ENCODE measurements around the gene CPNE2. TPM values are rescaled to one million over a fixed set of nuclear protein-coding genes. Genes with fewer than 3 reads are reported as not detected.

CPNE2 gene
- polyA plus RNA-seq, 3 donors from 2014 or later = 2.4 to 10.8 (median 5.8) TPM

DNA sequence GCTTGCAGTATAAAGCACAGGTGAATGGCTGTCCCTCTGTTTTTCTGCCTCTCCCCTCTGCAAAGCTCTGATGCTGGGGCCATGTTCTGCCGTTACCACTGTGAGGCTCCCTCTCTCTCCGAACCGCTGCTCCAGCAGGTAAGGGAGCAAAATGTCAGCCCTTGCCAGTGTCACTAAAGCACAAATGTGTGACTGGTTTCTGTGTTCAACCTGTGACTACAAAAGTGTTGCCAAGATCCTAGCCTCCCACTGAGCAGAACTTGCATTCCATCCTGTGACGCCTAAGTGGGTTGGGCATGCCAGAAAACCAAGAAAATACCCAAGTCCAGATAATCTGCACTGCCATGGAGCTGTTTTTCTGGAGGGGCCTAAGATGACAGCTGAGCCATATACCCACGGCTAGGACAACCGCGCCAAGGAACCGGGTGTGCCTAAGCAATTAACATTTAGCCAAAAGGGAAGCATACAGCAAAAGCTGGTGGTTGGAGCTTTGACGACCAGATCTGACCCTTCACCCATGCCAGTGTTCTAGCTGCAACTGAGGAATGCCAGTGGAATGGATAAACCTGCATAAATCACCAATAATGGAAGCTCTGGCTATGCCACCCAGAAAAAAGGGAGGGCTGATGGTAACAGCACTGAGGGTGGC is 58.4 kb downstream of the CPNE2 start:
- Mint-ChIP-seq H3K36me3 (peaks cover 16 to 33% (median 26%) of the 10 kb centered on the region in 3 donors), H3K4me3 (no peak overlapping the region), H3K4me1 (peaks cover 8 to 13% of the 10 kb centered on the region in 2 donors), H3K27me3 (ENCODE audit: low read depth in 3 of 3) (peaks cover 0 to 2% (median 0%) of the 10 kb centered on the region in 3 donors), H3K9me3 (no peaks in the 10 kb centered on the region), H3K27ac (no peak overlapping the region)
- DNase-seq = no peak

DNA sequence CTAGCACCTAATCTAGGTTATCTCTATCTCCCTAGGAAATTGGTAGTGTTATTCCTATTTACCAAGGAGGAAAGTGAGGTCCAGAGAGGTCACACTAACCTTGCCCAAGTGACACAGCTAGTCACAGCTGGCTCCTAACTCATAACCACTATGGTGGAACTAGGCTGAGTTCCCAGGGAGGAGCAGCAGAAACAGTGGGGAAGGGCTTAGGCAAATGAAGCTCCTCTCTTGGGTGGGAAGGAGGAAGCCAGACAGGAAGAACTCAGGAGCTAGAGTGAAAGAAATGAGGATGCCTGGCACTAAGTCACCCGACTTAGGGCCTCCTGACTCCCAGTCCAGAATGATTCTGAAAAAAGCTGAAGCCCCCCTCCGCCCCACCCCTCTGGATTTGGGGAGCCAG is 59.0 kb downstream of the CPNE2 start:
- no peak for DNase-seq
- Mint-ChIP-seq H3K4me3 (no peak overlapping the region), H3K27me3 (ENCODE audit: low read depth in 3 of 3) (peaks cover 0 to 2% (median 0%) of the 10 kb centered on the region in 3 donors), H3K27ac (no peak overlapping the region), H3K36me3 (peaks cover 19 to 38% (median 28%) of the 10 kb centered on the region in 3 donors), H3K4me1 (peaks cover 8 to 13% of the 10 kb centered on the region in 2 donors), H3K9me3 (no peaks in the 10 kb centered on the region)

DNA sequence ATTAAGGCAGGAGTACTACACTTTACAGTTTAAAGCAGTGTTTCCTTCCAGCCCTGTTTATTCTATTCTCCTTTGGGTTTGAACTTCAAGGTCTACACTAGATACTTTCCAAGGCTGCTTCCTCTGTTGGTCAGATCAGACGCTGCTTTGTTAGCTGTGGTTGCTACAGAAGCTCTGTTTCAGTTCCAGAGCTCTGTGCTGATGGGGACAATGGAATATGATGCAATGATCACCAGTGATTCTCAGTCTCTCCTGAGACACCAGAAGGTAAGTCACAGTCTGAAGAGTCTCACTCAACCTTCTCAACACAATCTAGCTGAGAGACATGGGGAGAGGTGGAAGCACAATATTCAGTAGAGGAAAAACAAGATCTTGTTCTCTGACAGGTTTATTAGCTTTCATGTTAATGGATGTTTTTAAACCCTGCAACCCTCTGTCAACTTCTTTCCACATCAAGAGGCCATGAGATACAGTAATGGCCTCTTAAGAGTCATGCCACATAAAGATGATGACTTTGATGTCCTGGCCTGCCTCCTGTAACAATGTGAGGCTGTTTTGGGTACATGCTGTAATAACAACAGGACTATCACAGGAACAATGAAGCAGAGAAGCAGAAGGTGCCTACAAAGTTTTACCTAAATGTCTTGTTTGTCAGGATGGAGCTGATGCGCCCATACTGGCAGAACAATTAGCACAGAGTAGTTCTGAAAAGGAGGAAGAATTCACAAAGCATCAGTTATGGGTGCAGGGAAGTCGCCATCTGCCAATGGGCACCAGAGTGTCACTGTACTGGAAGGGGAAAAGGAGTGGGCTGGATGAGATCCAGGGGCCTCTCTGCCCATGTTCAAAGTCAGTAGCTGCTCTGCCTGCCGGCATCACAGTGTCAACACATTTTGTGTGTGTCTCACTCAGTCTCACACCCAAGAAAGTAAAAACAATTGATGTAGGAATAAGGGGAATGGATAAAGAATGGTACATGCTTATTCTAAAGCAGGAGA is 60.0 kb downstream of the CPNE2 start:
- Mint-ChIP-seq H3K4me1 (peaks cover 6 to 13% of the 10 kb centered on the region in 2 donors), H3K4me3 (no peak overlapping the region), H3K9me3 (no peaks in the 10 kb centered on the region), H3K27me3 (ENCODE audit: low read depth in 3 of 3) (peaks cover 0 to 2% (median 0%) of the 10 kb centered on the region in 3 donors), H3K27ac (peak overlapping the region in 3 of 6 donors; percentile 22 to 55 (median 26)), H3K36me3 (peaks cover 26 to 49% (median 34%) of the 10 kb centered on the region in 3 donors)
- no peak for DNase-seq

DNA sequence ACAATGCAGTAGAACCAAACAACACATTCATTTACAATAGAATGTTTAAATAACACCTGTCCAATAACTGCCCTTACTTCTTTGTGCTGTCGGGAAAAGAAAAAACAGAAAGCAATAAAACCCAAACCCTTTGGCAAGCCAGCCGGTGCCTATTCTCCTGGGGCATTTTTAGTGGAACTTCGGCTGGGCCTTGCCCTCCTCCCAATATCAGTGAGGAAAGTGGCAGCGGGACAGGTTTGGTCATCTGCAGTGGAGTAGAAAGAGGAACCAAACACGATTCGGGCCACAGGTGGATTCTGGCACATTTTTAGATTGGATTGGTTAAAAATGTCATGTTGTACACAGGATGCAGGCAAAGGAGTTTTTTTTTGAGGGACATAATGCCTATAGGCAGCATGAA is 61.5 kb downstream of the CPNE2 start:
- Mint-ChIP-seq H3K27ac (no peak overlapping the region), H3K4me1 (no peaks in the 10 kb centered on the region), H3K4me3 (no peak overlapping the region), H3K36me3 (peaks cover 30 to 52% (median 41%) of the 10 kb centered on the region in 3 donors), H3K9me3 (no peaks in the 10 kb centered on the region), H3K27me3 (ENCODE audit: low read depth in 3 of 3) (no peaks in the 10 kb centered on the region)
- no peak for DNase-seq

DNA sequence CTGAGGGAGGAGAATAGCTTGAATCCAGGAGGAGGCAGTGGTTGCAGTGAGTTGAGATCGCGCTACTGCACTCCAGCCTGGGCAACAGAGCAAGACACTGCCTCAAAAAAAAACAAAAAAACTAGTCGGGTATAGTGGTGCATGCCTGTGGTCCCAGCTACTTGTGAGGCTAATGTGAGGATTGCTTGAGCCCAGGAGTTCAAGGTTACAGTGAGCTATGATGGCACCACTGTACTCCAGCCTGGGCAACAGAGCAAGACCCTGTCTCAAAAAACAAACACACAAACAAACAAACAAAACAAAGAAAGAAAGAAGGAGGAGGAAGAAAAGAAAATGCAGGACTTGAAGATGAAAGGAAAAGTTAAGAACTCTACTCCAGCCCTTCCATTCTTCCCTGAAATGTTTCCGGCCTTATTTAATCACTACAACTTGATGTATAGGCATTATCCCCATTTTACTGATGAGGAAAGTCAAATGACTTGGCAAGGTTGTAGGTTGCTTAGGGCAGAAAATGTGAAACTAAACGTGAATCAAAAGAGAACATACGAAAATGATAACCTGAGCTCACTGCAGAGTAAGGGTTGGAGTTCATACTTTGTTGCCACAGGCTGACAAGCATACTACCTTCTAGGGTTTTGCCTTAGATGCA is 63.4 kb downstream of the CPNE2 start:
- Mint-ChIP-seq H3K4me1 (peaks cover 0 to 6% of the 10 kb centered on the region in 2 donors), H3K9me3 (no peaks in the 10 kb centered on the region), H3K27me3 (ENCODE audit: low read depth in 3 of 3) (no peaks in the 10 kb centered on the region), H3K4me3 (no peak overlapping the region), H3K36me3 (peaks cover 42 to 66% (median 50%) of the 10 kb centered on the region in 3 donors), H3K27ac (no peak overlapping the region)
- no peak for DNase-seq

DNA sequence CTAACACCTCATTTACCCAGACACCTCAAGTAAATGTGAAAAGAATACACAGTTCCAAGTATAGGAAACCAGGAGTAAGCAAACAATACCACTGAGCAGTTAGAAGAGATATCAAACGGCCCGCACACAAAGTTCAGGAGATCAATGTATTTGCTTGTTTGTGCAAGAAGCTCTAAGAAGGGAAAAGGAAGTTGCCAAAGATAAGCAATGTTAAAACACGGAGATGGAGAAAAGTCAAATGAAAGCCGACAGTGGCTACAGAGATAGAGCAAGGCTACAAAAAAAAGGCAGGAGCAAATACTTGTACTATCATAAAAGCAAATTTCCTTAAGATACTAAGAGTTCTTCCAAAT is 63.9 kb downstream of the CPNE2 start:
- Mint-ChIP-seq H3K9me3 (no peaks in the 10 kb centered on the region), H3K36me3 (peaks cover 42 to 69% (median 50%) of the 10 kb centered on the region in 3 donors), H3K27me3 (ENCODE audit: low read depth in 3 of 3) (no peaks in the 10 kb centered on the region), H3K4me3 (no peak overlapping the region), H3K4me1 (peaks cover 0 to 6% of the 10 kb centered on the region in 2 donors), H3K27ac (no peak overlapping the region)
- no peak for DNase-seq

DNA sequence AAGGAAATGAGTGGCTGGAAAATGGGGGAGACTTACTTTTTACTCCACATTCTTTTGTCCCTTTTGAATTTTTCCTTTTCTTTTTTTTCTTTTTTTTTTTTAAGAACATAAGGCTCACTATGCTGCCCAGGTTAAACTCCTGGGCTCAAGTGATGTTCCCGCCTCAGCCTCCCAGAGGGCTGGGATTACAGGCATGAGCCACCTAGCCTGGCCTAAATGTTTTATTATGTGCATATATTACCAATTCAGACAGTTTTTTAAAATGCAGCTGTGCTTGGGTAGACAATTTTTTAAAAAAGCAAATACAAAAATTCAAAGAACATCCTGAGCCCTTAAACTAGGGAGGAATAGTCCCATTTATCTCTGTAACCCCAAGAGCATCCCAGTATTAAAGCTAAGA is 65.2 kb downstream of the CPNE2 start:
- Mint-ChIP-seq H3K36me3 (peaks cover 37 to 62% (median 45%) of the 10 kb centered on the region in 3 donors), H3K27ac (no peak overlapping the region), H3K27me3 (ENCODE audit: low read depth in 3 of 3) (no peaks in the 10 kb centered on the region), H3K9me3 (no peaks in the 10 kb centered on the region), H3K4me1 (peaks cover 0 to 6% of the 10 kb centered on the region in 2 donors), H3K4me3 (no peak overlapping the region)
- DNase-seq = no peak

DNA sequence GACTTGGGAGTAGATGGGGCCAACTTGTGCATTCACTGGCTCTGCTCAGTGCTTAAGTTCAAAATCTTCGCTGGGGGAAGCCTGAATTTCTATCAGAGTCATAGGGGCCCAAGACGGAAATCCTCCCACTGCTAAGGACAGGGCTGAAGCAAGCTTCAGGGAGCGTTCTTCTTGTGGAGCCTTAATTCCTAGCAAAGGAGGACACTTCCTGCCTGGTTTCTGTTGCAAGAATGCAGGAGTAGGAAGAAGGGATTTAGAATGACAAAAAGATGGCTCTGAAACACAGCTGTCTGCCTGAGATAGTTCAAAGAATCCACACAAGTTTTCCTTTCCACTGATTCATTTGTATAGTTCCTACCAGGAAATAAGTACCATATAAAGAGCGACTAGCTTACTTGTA is 67.1 kb downstream of the CPNE2 start:
- DNase-seq = no peak
- H3K4me3 Mint-ChIP-seq = no peak overlapping the region
- H3K9me3 Mint-ChIP-seq = no peaks in the 10 kb centered on the region
- peaks cover 32 to 52% (median 32%) of the 10 kb centered on the region in 3 donors for H3K36me3 Mint-ChIP-seq
- H3K4me1 Mint-ChIP-seq = peaks cover 0 to 6% of the 10 kb centered on the region in 2 donors
- H3K27me3 Mint-ChIP-seq (ENCODE audit: low read depth in 3 of 3) = no peaks in the 10 kb centered on the region
- H3K27ac Mint-ChIP-seq = no peak overlapping the region

DNA sequence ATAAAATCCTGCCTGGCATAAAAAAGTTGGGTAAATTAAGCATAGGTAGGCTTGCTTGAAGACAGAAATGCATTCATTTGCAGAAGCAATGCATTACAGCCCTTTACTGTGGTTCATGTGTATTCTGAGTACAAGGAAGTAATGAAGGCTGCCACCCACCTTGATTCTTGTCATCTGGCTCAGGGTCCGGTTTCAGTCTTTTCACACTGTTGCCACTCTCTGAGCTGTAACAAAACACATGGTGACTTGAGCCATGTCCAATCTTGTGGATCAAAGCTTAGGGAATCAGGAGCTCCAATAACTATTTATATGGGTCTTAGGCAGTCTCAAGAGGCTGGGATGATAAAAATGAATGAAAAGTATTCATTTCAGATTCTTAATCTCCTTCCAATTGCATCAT is 71.5 kb downstream of the CPNE2 start:
- H3K27ac Mint-ChIP-seq = peak overlapping the region in 1 of 6 donors; percentile 19
- H3K4me1 Mint-ChIP-seq = peaks cover 2 to 12% of the 10 kb centered on the region in 2 donors
- no peaks in the 10 kb centered on the region for H3K9me3 Mint-ChIP-seq
- H3K36me3 Mint-ChIP-seq = peaks cover 22 to 40% (median 24%) of the 10 kb centered on the region in 3 donors
- no peak for DNase-seq
- no peak overlapping the region for H3K4me3 Mint-ChIP-seq
- H3K27me3 Mint-ChIP-seq (ENCODE audit: low read depth in 3 of 3) = no peaks in the 10 kb centered on the region

DNA sequence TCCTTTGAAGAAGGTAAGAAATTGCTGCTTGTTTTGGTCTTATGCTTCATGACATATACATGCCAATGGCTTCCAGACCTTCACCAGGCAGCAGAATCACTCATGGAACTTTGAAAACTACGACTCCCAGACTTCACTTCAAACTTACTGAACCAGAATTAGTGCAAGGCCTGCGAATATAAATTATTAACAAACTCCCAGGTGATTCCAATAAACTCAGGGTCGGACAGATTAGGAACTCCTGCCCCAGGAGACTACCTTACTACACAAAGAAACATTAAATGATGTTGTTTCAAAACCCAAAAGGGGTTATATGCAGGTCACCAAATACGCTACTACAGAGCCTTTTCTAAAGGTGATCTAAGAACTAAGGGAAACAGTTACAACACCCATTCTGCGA is 73.1 kb downstream of the CPNE2 start:
- no peak overlapping the region for H3K4me3 Mint-ChIP-seq
- peaks cover 2 to 6% of the 10 kb centered on the region in 2 donors for H3K4me1 Mint-ChIP-seq
- no peaks in the 10 kb centered on the region for H3K27me3 Mint-ChIP-seq (ENCODE audit: low read depth in 3 of 3)
- no peak overlapping the region for H3K27ac Mint-ChIP-seq
- peaks cover 17 to 40% (median 18%) of the 10 kb centered on the region in 3 donors for H3K36me3 Mint-ChIP-seq
- DNase-seq = no peak
- H3K9me3 Mint-ChIP-seq = no peaks in the 10 kb centered on the region

DNA sequence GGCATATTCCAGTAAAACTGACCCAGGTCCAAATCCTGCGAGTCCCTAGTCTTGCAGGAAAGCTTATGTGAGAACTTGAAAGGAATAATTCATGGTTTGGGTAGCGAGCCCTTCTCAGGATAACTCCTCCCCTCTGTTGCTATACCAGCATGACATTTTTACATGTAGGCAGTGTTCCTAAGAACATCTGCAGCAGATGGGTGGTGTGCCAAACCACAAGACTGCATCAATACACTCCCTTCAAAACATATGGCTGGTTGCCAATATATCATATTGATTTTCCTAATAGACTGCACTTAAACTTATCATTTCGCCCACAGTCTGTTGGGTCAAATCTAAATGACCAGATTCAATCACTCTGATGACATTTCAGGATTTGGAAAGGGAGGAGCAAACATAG is 73.6 kb downstream of the CPNE2 start:
- Mint-ChIP-seq H3K4me1 (peaks cover 2 to 6% of the 10 kb centered on the region in 2 donors), H3K27me3 (ENCODE audit: low read depth in 3 of 3) (no peaks in the 10 kb centered on the region), H3K9me3 (no peaks in the 10 kb centered on the region), H3K36me3 (peaks cover 14 to 38% (median 16%) of the 10 kb centered on the region in 3 donors), H3K27ac (no peak overlapping the region), H3K4me3 (no peak overlapping the region)
- no peak for DNase-seq

DNA sequence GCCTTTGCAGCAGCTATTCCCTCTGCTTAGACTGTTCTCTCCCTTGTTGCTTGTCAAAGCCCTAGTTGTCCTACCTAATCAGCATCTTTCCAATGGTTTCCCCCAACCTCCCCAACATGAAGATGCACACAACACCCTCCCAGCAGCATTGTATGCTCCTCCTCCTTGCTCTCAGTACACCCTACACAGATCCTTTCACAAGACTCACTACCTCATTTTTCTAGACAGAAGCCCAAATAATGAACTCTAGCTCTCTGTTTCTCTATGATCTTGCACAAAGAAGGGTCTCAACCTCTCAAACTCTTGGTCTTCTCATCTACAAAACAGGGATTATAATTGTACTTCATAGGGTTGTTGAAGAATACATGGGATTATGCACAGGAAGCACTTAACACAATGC is 74.1 kb downstream of the CPNE2 start:
- DNase-seq = no peak
- no peaks in the 10 kb centered on the region for H3K9me3 Mint-ChIP-seq
- no peaks in the 10 kb centered on the region for H3K27me3 Mint-ChIP-seq (ENCODE audit: low read depth in 3 of 3)
- H3K4me1 Mint-ChIP-seq = peaks cover 2 to 6% of the 10 kb centered on the region in 2 donors
- no peak overlapping the region for H3K4me3 Mint-ChIP-seq
- peaks cover 19 to 41% (median 21%) of the 10 kb centered on the region in 3 donors for H3K36me3 Mint-ChIP-seq
- peak overlapping the region in 1 of 6 donors; percentile 41 for H3K27ac Mint-ChIP-seq

DNA sequence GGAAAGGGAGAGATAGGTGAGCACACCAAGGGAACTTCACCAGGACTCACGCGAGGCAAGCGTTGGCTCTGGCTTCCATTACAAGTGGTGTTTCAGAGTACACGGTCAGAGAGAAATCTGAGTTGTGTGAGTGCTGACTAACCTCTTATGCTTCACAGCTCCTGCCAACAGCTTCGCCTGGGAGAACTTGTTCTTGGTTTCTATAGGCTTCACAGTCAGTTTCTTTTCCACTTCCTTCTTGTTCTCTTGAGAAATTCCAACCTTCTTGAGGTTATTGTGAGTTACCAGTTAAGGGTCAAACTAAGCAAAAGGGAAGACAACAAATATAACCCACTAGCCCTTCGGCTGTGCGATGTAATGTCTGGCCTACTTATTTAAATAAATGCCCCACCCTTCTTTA is 74.6 kb downstream of the CPNE2 start:
- DNase-seq = no peak
- H3K4me1 Mint-ChIP-seq = peaks cover 2 to 6% of the 10 kb centered on the region in 2 donors
- no peaks in the 10 kb centered on the region for H3K27me3 Mint-ChIP-seq (ENCODE audit: low read depth in 3 of 3)
- H3K9me3 Mint-ChIP-seq = no peaks in the 10 kb centered on the region
- H3K27ac Mint-ChIP-seq = no peak overlapping the region
- H3K36me3 Mint-ChIP-seq = peaks cover 22 to 46% (median 23%) of the 10 kb centered on the region in 3 donors
- H3K4me3 Mint-ChIP-seq = no peak overlapping the region

DNA sequence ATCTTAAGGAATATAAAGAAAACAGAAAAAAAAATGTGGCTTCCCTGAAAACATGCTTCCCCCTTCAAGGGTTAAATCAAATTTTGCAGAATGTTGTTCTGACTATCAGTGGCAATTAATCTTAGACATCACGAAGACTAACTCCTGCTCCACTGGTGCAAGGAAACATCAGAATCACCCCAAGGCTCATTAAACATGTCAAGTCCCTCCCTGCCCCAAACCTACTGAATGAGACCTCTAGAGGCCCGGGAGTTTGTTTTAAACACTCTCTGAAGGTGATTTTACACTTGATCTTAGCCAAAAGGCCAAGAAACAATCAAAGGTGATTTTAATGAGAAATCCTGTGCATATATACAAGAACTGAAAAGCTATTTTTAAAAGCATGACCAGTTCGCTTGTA is 75.2 kb downstream of the CPNE2 start:
- Mint-ChIP-seq H3K27ac (no peak overlapping the region), H3K4me3 (no peak overlapping the region), H3K9me3 (no peaks in the 10 kb centered on the region), H3K4me1 (peaks cover 2 to 6% of the 10 kb centered on the region in 2 donors), H3K36me3 (peaks cover 28 to 50% (median 29%) of the 10 kb centered on the region in 3 donors), H3K27me3 (ENCODE audit: low read depth in 3 of 3) (no peaks in the 10 kb centered on the region)
- DNase-seq = no peak
